SK-N-SH treated with all-trans-retinoic acid at 6 μM for 48 hours (cell line): ENCODE results near the gene ADH1B.
"Not testable (repeated sequence)": the region's sequence is repeated elsewhere in the genome, so short reads cannot be mapped to it uniquely, and the experiment has no call there.

ENCODE experiments used
- ATAC-seq: fragments of 200-7000 bp; cut with Tn5 transposase; 3 replicates; pipeline ENCODE4 v1.9.1; 2020; ENCODE audit warnings: mild to moderate bottlenecking, moderate library complexity
- ARNTL ChIP-seq: fragments of 450-650 bp; formaldehyde crosslinking; IDR thresholded peaks from 2 replicates; pipeline ENCODE4 v1.5.0; 2020; ENCODE audit warnings: low read depth, mild to moderate bottlenecking, moderate library complexity, borderline replicate concordance
- BACH2 ChIP-seq: fragments of 250-450 bp; sonication (Bioruptor Pico); IDR thresholded peaks from 2 replicates; pipeline ENCODE4 v1.9.0; 2021; ENCODE audit warnings: mild to moderate bottlenecking, borderline replicate concordance
- CREB5 ChIP-seq: fragments of 250-450 bp; sonication (Bioruptor Pico); IDR thresholded peaks from 2 replicates; pipeline ENCODE4 v1.5.1; 2020; ENCODE audit warnings: low read depth, mild to moderate bottlenecking, moderate library complexity
- CSDC2 ChIP-seq: fragments of 250-450 bp; sonication (Bioruptor Pico); IDR thresholded peaks from 2 replicates; pipeline ENCODE4 v1.5.0; 2020; ENCODE audit warnings: mild to moderate bottlenecking, moderate library complexity
- ESRRG ChIP-seq: fragments of 250-450 bp; sonication (Bioruptor Pico); IDR thresholded peaks from 2 replicates; pipeline ENCODE4 v1.6.1; 2021; ENCODE audit warnings: mild to moderate bottlenecking
- GLIS3 ChIP-seq: fragments of 250-450 bp; sonication (Bioruptor Pico); IDR thresholded peaks from 2 replicates; pipeline ENCODE4 v1.5.0; 2020; ENCODE audit warnings: mild to moderate bottlenecking, moderate library complexity
- OSR1 ChIP-seq: fragments of 250-450 bp; sonication (Bioruptor Pico); IDR thresholded peaks from 2 replicates; pipeline ENCODE4 v1.8.0; 2022; ENCODE audit warnings: moderate library complexity, mild to moderate bottlenecking, inconsistent platforms
- PATZ1 ChIP-seq: fragments of 250-450 bp; sonication (Bioruptor Pico); IDR thresholded peaks from 2 replicates; pipeline ENCODE4 v1.8.0; 2020; ENCODE audit warnings: mild to moderate bottlenecking, moderate library complexity, borderline replicate concordance
- POU6F1 ChIP-seq: fragments of 250-450 bp; sonication (Bioruptor Pico); IDR thresholded peaks from 2 replicates; pipeline ENCODE4 v1.8.0; 2021; ENCODE audit warnings: low read depth, mild to moderate bottlenecking, moderate library complexity, borderline replicate concordance
- PPARA ChIP-seq: fragments of 250-450 bp; sonication (Bioruptor Pico); IDR thresholded peaks from 2 replicates; pipeline ENCODE4 v1.5.0; 2020; ENCODE audit warnings: mild to moderate bottlenecking, borderline replicate concordance
- RARB ChIP-seq: fragments of 250-450 bp; sonication (Bioruptor Pico); IDR thresholded peaks from 2 replicates; pipeline ENCODE4 v1.8.0; 2021; ENCODE audit warnings: mild to moderate bottlenecking, moderate library complexity
- SNAI2 ChIP-seq: fragments of 250-450 bp; sonication (Bioruptor Pico); IDR thresholded peaks from 2 replicates; pipeline ENCODE4 v1.5.0; 2020; ENCODE audit warnings: mild to moderate bottlenecking, moderate library complexity
- TCF4 ChIP-seq: fragments of 250-450 bp; sonication (Bioruptor Pico); IDR thresholded peaks from 2 replicates; pipeline ENCODE4 v1.8.0; 2021; ENCODE audit warnings: mild to moderate bottlenecking, moderate library complexity, borderline replicate concordance
- TOX ChIP-seq: fragments of 250-450 bp; sonication (Bioruptor Pico); IDR thresholded peaks from 2 replicates; pipeline ENCODE4 v1.8.0; 2021; ENCODE audit warnings: mild to moderate bottlenecking, moderate library complexity, borderline replicate concordance
- ZC3H10 ChIP-seq: fragments of 250-450 bp; sonication (Bioruptor Pico); IDR thresholded peaks from 2 replicates; pipeline ENCODE4 v1.5.1; 2021; ENCODE audit warnings: mild to moderate bottlenecking, moderate library complexity
- ZFP3 ChIP-seq: fragments of 250-450 bp; sonication (Bioruptor Pico); IDR thresholded peaks from 2 replicates; pipeline ENCODE4 v1.5.0; 2020; ENCODE audit warnings: mild to moderate bottlenecking, moderate library complexity
- ZFP30 ChIP-seq: fragments of 450-650 bp; formaldehyde crosslinking; IDR thresholded peaks from 2 replicates; pipeline ENCODE4 v1.5.0; 2022; ENCODE audit warnings: mild to moderate bottlenecking, moderate library complexity
- ZNF565 ChIP-seq: fragments of 450-650 bp; formaldehyde crosslinking; conservative IDR thresholded peaks from 2 replicates; pipeline ENCODE4 v1.5.0; 2020; ENCODE audit warnings: low read depth, mild to moderate bottlenecking, moderate library complexity
- ZNF70 ChIP-seq: fragments of 450-650 bp; formaldehyde crosslinking; IDR thresholded peaks from 2 replicates; pipeline ENCODE4 v1.5.0; 2020; ENCODE audit warnings: mild to moderate bottlenecking, moderate library complexity
- ZNF8 ChIP-seq: fragments of 450-650 bp; formaldehyde crosslinking; IDR thresholded peaks from 2 replicates; pipeline ENCODE4 v1.5.0; 2020; ENCODE audit warnings: mild to moderate bottlenecking, moderate library complexity

ADH1B gene

GRCh38 chr4:99352602-99353537 lies 31.7 kb upstream of the ADH1B start, which contains the start of gene ADH1C:
TSS of gene ADH1C (minus strand) at chr4:99352746. CDS start at chr4:99352675, 71 bp downstream.
- TF ChIP-seq POU6F1 (CRISPR knock-in tag) (no peak), TOX (CRISPR knock-in tag) (no peak), ZNF565 (CRISPR knock-in tag) (no peak), GLIS3 (no peak), OSR1 (CRISPR knock-in tag) (no peak)
- no peak for ATAC-seq

GRCh38 chr4:99351487-99351886 lies 30.3 kb upstream of the ADH1B start:
- no peak for ATAC-seq
- no peak for TF ChIP-seq TCF4 (CRISPR knock-in tag)
- no peak for TF ChIP-seq RARB (CRISPR knock-in tag)
- no peak for TF ChIP-seq CREB5 (CRISPR knock-in tag)
- TF ChIP-seq TOX (CRISPR knock-in tag): no peak
- TF ChIP-seq ZFP3 (CRISPR knock-in tag): no peak

GRCh38 chr4:99349338-99349737 lies 28.1 kb upstream of the ADH1B start:
- no peak for ATAC-seq
- TF ChIP-seq ESRRG: no peak
- TF ChIP-seq GLIS3: no peak
- TF ChIP-seq PATZ1: no peak
- TF ChIP-seq ZNF70 (CRISPR knock-in tag): no peak
- TF ChIP-seq ZNF565 (CRISPR knock-in tag): no peak
- TF ChIP-seq CSDC2: no peak
- no peak for TF ChIP-seq PPARA (CRISPR knock-in tag)
- no peak for TF ChIP-seq TOX (CRISPR knock-in tag)
- no peak for TF ChIP-seq TCF4 (CRISPR knock-in tag)
- TF ChIP-seq CREB5 (CRISPR knock-in tag): no peak
- TF ChIP-seq OSR1 (CRISPR knock-in tag): no peak
- TF ChIP-seq BACH2 (CRISPR knock-in tag): no peak
- TF ChIP-seq SNAI2 (CRISPR knock-in tag): no peak
- TF ChIP-seq ZNF8 (CRISPR knock-in tag): no peak
- no peak for TF ChIP-seq ZFP30
- no peak for TF ChIP-seq POU6F1 (CRISPR knock-in tag)
- TF ChIP-seq ZC3H10: no peak
- TF ChIP-seq ARNTL (CRISPR knock-in tag): no peak

- not testable (repeated sequence) for ATAC-seq
Measured at GRCh38 chr4:99342624-99343023, 21.4 kb upstream of the ADH1B start.
